Measurements from ENCODE around the gene LRRC7.

LRRC7 gene

GRCh38 chr1:69585666-69586065 lies 17.9 kb downstream of the LRRC7 start:
- DNase-seq (ENCODE audit: low read depth), result no peak
- H3K4me3 ChIP-seq (ENCODE audit: low read depth, low read length), result no peak overlapping the region
- no peak for TF ChIP-seq CTCF (conservative IDR thresholded peaks at IDR 0.05; ENCODE audit: low read depth, low read length)

GRCh38 chr1:69587391-69587790 lies 19.7 kb downstream of the LRRC7 start:
- H3K4me3 ChIP-seq (ENCODE audit: low read depth, low read length), result no peak overlapping the region
- no peak for TF ChIP-seq CTCF (conservative IDR thresholded peaks at IDR 0.05; ENCODE audit: low read depth, low read length)
- DNase-seq (ENCODE audit: low read depth), result no peak

GRCh38 chr1:69589799-69590198 lies 22.1 kb downstream of the LRRC7 start:
- DNase-seq (ENCODE audit: low read depth), result no peak
- no peak for TF ChIP-seq CTCF (conservative IDR thresholded peaks at IDR 0.05; ENCODE audit: low read depth, low read length)
- H3K4me3 ChIP-seq (ENCODE audit: low read depth, low read length), result no peak overlapping the region

GRCh38 chr1:69592341-69592740 lies 24.6 kb downstream of the LRRC7 start:
- no peak for DNase-seq (ENCODE audit: low read depth)
- no peak overlapping the region for H3K4me3 ChIP-seq (ENCODE audit: low read depth, low read length)
- TF ChIP-seq CTCF (conservative IDR thresholded peaks at IDR 0.05; ENCODE audit: low read depth, low read length), result no peak

- no peak for DNase-seq (ENCODE audit: low read depth)
- TF ChIP-seq CTCF (conservative IDR thresholded peaks at IDR 0.05; ENCODE audit: low read depth, low read length), result no peak
- no peak overlapping the region for H3K4me3 ChIP-seq (ENCODE audit: low read depth, low read length)
These were observed 27.8 kb downstream of the LRRC7 start for GRCh38 chr1:69595486-69595885.

GRCh38 chr1:69611316-69611715 lies 43.6 kb downstream of the LRRC7 start:
- no peak for TF ChIP-seq CTCF (conservative IDR thresholded peaks at IDR 0.05; ENCODE audit: low read depth, low read length)
- no peak for DNase-seq (ENCODE audit: low read depth)
- H3K4me3 ChIP-seq (ENCODE audit: low read depth, low read length), result no peak overlapping the region

- DNase-seq (ENCODE audit: low read depth), result no peak
- no peak for TF ChIP-seq CTCF (conservative IDR thresholded peaks at IDR 0.05; ENCODE audit: low read depth, low read length)
- H3K4me3 ChIP-seq (ENCODE audit: low read depth, low read length), result no peak overlapping the region
These were observed 45.7 kb downstream of the LRRC7 start for GRCh38 chr1:69613414-69613813.

All from choroid plexus epithelial cell (primary cell).